NCI-H146 treated with DMSO at 0.1 percent for 48 hours (cell line): ENCODE results near the gene RRP12.

ENCODE experiments used
- DNase-seq: peaks from one replicate; lab custom pipeline; 2025; ENCODE audit not compliant: unreplicated experiment; lab: John Stamatoyannopoulos, UW

RRP12 gene

DNA sequence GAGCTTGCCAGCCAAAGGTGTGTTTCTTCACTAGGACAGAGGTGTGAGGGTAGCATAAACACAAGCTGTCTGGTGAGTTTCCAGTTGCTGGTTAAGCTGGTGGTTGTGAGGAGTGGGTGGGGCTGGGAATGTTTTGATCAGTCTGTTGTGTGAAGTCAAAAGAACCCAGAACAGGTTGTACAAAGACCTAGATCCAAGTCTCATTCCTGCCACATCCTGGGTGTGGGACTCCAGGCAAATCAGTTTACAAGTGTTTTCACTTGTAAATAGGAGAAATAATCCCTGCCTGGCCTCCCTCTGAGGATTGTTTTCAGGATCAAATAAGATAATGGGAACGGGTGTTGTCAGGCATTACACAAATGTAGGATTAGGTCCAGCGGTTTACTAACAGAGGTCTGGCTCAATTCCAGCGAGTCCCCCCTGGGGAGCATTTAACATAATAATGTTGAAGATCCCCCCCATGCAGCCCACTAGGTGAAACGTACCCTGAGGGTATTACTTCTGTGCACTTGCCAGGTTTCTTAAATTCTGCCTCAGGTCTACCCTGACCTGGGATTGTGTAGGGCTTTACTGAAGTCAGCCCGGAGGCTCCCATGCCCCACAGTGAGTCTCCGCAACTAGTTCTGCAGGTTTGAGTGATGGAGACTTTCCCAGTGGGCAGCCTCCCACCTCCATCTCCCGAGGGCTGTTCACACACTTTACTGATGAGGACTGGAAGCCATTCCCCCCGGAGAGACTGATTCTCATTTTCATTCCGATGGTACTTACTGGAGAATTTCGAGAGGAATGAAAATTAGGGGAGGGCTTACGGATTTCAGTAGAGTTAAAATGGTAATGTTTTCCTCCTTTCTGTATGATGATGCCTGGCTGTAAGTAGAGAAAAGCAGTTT, 64.0 kb downstream of the RRP12 start:
- DNase-seq = peak; percentile 41

DNA sequence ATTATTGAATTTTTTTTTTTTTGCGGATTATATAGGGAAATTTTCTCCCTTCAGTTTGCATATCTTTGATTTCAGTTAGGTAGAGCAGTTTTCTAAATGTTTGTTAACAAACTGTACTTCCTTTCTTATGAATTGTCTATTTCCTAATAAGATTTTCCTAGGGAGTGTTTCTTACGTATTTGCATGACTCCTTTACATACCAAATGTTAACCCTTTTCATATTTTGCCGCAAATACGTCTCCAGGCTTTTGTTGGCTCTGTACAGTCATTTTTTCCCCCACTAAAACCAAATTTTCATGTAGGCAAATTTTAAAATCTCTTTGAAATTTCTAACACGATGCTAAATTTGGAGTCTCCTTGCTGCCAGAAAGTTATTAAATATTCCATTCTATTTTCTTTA, 64.7 kb downstream of the RRP12 start:
- DNase-seq = no peak

GRCh38 chr10:97336006-97336405, 65.1 kb downstream of the RRP12 start:
- DNase-seq = no peak

GRCh38 chr10:97335188-97335619, 65.9 kb downstream of the RRP12 start:
- no peak for DNase-seq

DNA sequence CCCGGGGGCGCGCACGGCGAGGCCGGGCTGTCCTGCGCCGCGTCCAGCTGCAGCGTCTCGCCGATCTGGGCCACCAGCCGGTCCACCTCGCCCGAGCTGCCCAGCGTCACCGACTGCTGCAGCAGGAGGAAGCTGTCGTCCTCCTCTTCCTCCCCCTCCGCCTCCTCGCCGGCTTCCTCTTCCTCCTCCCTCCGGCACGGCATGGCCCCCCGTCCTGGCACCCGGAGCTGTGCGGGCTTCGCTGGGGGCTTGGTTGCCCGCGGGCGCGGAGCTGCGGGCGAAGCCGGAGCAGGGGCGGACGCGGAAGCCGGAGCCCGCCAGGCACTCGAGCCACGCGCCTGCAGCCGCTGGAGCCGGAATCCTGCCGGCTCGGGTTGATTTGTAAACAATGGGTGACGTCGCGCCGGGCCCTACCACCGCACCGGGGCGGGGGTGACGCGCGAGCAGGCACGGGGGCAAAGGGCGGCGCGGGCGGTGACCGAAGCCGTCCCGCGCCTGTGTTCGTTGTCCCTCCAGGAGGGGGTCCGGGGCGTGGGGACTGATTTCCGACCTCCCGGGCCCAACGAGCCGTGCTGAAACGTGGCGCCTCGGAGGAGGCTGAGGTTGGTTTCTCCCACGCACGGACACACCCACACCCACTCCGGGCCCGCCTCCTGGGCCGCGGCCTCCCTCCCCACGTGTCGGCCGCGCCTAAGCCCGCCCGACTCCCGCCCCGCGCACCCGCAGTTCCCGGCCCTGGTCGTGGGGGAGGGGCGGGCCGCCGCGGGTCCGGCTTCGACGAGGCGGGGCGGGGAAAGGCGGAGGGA, 66.6 kb downstream of the RRP12 start, which contains the start of gene FRAT2:
Gene FRAT2 (minus strand): TSS at position 360 of the 806 bp plus-strand sequence. CDS start 157 bp downstream, at position 203.
- DNase-seq = peak; percentile 67

DNA sequence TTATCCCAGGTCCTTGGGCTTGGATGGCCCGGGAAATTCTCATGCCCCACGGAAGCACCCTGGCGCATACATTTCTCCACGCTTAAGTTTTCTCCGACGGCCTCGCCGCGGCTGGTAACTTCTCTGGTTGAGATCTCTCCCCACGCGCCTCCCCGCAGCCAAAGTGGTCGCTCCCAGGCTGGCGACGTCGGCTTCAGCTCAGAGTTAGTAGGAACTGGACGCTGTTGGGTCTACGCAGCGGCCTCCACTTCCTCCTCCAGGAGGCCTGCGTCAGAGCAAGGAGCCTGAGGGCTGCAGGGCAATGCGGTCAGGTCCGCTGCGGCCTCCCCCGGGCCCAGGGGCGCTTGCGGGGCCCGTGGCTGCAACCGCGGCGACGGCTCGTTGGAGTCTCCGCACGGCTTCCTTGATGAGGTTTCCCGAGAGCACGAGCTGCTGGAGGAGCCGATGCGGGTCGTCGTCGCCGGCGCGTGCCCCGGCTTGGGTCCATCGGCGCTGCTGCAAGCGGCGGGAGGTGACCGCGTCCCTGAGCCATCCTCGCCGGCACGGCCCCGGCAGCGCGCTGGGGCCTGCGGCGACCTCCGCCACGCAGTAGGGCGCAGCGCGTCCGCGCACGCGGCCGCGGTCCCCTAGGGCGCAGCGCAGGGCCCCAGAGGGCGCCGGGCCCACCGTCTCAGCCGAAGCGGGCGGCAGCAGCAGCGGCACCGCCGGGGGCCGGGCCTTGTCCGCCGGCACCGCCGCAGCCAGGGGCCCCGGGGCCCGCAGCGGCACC, 67.4 kb downstream of the RRP12 start:
- no peak for DNase-seq

DNA sequence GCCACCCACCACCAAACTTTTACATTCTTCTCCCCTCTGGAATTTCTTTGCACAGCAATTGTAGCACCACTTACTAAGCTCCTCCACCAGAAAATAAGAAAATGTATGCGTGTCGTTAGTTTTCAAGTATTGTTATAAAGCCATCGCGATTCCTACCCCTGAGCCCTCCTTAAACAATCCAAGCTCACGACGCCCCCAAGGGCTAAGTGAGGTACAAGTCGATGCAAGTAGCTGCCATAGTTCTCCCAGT, 67.9 kb downstream of the RRP12 start:
- no peak for DNase-seq

DNA sequence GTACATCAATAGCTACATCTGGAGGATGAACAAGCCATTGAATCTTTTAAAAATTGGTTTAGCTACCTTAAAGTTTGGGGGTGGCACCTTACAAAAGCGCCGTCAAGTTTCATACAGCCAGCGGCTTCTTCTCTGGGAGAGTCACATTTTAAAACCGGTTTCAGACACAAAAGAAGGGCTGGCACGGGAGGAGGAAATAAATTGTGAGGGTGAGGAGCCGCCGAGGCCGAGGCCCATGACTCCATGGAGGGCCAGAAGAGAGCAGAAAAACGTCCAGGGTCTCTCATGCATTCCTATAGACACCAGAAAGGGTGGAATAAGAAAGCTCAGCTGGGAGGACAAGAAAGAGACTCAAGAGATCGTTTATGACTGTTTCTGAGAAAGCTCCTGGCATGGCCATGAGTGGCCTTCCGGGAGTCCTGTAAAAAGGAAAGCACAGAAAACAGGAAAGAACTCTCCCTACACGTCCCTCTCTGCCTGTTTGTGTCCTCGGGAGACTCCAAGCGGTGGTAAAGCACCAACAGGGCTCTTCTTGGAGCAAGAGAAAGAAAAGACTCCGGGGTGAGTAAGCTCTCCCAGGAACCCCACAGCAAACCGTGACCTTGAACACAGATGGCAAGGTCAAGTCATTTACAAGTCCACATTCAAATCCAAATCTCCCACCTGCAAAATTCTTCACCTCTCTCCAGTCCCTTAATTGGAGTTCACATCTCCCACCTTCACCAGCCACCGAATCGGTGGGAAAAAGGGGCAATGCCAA, 68.4 kb downstream of the RRP12 start:
- DNase-seq = no peak

DNA sequence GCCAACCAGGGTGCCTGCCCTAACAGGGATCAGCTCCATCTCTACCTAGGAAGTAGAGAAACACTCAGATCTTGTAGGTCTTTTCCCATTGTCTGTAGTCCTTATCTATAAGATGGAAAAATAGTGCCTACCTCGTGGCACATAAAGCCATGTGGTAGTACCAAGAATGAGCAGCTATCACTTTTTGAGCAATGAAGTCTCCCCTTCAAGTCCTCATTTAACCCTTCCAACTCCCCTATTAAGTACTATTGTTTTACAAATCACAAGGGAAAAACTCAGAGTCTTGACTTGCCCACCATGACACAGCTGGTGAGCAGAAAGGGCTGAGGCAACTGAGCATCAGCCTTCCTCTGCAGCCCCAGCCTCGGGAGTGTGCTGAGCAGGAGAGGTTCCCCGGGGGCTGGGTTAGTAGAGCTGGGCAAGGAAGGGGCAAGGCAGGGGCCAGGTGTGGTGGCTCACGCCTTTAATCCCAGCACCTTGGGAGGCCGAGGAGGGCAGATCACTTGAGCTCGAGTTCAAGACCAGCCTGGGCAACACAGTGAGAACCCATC, 69.9 kb downstream of the RRP12 start:
- DNase-seq = no peak

DNA sequence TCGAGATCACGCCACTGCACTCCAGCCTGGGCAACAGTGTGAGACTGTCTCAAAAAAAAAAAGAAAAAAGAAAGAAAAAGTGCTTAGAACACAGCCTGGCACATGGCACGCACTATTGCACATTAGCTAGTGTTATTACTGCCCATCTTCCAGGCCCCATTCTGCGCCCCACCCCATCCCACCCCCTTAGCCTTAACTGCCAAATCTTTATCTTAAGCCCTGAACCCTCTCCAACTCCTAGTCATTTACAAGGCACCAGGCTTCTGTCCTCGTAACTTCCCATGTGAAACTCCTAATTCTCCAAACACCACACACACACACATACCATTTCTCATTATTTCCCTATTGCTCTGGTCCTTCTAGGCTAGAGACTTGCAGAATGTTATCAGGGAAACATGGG, 71.4 kb downstream of the RRP12 start:
- DNase-seq = no peak

DNA sequence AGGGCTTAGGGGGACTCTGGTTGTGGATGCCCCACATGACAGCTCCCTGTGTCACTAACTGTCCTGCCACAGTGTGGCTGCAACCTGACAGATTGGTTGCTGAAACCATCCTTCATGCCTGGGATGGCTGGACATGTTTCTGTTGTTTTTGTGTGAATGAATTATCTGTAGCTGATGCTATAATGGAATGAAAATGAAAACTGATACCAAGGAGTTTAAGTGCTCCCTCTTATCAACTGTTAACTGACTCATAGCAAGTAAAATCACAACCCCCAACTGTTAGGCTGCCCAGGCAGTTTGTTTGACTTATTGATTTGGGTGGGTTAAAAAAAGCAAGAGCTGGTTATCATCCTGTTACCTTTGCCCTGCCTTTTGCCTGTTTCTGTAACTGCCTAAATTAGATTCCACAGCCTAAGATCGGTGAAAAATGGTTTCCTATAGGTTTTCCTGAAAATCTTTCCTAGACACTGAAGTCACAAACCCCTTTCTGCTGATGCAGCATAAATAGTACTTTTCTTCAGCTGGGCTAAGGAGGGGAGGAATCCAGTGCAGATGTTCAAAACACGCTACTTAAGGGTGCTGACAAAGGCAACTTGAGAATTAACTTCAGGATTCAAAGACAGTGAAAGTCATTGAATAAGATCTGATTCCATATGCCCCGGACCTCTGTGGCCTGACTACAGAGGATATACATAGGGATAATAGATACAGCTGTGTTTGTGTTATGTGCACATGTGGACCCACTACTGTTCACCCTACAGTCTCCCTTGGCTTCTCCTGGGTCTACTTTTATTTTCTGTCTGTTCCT, 72.3 kb downstream of the RRP12 start:
- peak; percentile 22 for DNase-seq

DNA sequence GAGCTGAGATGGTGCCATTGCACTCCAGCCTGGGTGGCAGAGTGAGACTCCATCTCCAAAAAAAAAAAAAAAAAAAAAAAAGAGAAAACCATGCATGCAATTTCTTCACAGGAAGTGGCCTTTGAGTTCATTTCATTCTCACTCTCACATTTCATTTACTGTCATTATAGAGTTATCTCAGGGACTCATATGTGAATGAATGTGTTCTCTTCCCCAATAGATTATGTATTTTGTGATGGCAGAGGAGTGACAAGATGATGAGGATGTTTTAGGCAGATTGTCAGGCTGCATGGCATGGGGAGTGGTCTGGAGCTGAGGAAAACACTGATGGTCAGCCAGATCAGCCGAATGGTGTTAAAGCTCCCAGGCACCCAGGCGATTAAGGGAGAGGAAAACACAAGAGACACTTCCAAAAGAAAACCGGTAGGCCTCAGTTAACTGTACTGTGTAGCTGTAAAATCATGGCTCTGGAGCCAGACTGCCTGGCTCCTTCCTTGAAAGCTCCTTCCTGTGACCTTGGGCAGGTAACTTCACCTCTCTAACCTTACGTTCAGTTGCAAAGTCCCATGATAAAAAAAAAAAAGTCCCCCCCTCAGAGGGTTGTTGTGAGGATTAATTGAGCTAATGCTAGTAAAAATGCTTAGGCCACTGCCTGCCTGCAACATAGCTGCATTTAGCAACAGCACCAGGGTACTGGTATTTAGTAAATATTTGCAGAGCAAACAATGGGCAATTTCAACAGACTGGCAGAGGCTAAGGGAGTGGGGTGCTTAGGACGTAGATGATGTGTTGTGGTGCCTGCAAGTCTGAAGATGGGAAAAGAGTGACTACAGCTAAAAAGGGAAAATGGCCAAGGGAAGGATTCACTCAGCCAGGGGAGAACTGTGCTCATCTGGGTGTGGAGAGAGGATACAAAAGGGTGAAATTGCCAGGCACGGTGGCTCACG, 73.5 kb downstream of the RRP12 start:
- DNase-seq = peak; percentile 42

DNA sequence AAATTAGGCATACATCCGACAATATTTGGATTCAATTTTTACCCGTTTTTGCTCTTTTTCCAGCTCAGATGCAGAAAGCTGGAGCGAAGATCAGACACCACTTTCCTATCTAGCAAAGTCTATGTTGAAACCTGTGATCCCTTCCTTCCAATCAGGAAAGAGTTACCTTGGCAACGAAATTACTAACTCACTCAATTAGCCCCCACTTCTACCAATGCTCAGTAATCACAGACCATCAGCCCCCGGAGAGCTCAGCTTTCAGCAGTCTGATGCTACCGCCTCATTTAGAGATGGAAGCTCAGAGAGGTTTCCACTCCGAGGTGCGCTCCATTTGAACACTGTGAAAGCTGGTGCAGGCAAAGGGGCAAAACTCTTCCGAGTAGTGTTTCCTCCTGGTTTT, 75.4 kb downstream of the RRP12 start:
- no peak for DNase-seq

DNA sequence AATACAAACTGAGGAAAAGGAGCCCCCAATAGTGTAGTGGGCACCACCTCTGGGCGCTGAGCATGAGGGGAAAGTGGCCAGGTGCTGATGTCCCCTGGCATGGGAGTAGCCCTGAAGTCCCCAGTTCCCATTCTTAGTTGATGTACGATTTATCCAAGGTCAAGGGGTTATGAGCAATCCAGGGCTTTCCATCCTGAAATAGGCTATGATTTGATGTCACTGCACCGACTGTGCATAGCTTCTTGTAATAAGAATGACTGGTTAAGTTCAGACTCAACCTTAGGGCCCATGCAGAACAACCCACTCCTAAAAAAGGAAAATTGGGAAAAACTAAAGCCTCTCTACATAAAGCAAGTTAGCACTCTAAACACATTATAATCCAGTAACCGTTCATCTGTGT, 77.6 kb downstream of the RRP12 start:
- no peak for DNase-seq

- DNase-seq = no peak
Observed at GRCh38 chr10:97321804-97322190, 79.3 kb downstream of the RRP12 start.

- DNase-seq = no peak
Observed at GRCh38 chr10:97321032-97321803, 79.9 kb downstream of the RRP12 start.

- DNase-seq = no peak
Observed at GRCh38 chr10:97320480-97321031, 80.6 kb downstream of the RRP12 start.
